ENCODE data around the gene RERE.

- TF ChIP-seq CTCF (IDR thresholded peaks at IDR 0.05) (no peak), POLR2A (IDR thresholded peaks at IDR 0.05) (no peak)
Measured at GRCh38 chr1:8674481-8674880, 143.0 kb downstream of the RERE start.

Data from thyroid gland (tissue), 4 donors.